Jurkat, Clone E6-1 (cell line): Measurements from ENCODE around the gene USP54.
"Not testable (repeated sequence)": the region's sequence is repeated elsewhere in the genome, so short reads cannot be mapped to it uniquely, and the experiment has no call there.

Source experiments
- DNase-seq: peaks from one replicate; pipeline ENCODE4 v3.0.0-alpha.2; 2011; ENCODE audit warnings: low read depth, low spot score
- H3K4me3 ChIP-seq: 2 replicates; pipeline ENCODE4 v1.5.1; 2011; ENCODE audit warnings: mild to moderate bottlenecking, low read length, control low read depth, moderate library complexity

Gene USP54

DNA sequence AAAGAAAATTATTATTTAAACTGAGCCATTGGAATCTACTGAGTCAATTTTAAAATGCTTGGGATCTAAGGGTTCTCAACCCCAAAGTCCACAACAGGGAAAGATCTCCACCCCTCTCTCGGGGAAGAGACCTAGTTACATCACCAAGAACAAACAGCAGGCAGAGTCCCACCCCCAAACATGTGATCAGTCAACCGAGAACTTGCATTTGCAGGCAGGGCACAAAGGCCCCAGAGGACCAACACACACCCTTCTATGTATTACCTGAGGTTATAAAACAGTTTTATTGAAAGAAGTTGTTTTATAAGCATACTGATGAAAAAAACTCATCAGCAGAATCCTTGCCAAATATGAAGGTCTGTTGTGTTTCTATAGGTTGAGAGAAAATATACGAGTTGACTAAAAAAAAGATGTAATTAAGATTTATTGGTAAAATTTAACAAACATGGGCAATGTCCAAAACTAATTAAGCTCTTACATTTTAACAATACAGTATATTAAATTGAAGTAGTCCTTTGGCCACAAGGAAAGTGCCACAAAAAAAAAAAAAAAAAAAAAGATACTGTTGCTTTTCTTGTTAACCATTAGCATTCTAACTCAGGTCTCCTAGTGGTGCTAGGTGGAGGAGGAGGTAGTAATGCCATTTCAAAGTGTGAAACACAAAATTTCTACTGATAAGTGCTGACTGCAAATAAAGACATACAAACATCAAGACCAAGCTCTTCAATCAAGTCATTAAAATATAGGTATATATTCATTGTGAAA lies 975 bp upstream of the USP54 start:
- peak; percentile 58 for DNase-seq
- peak overlapping the region; percentile 19; the same call in 1 of the 2 replicates for H3K4me3 ChIP-seq

DNA sequence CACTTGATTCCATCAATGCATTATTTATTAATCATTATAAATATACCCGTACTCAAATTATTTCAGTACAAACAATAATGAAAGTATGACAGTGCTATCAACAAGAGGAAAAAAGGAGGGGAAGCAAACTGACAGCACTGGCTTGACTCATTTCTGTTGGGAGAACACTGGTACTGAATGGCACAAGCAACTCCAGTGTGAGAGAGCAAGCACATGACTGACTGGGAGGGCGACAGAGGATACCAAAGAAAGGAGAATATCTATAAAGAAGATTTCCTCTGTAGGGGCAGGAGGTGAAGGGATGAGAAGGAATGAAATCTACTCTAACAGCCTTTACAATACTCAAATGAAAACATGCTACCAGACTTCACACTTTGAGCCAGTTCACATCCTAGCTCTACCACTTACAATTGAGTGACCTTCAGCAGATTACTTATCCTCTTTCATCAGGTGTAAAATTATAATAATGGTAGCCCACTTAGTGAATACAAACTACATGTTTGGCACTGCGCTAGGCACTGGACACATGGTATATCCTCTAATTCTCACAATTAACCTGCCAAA lies 1.5 kb downstream of the USP54 start:
- H3K4me3 ChIP-seq = no peak overlapping the region
- no peak for DNase-seq

DNA sequence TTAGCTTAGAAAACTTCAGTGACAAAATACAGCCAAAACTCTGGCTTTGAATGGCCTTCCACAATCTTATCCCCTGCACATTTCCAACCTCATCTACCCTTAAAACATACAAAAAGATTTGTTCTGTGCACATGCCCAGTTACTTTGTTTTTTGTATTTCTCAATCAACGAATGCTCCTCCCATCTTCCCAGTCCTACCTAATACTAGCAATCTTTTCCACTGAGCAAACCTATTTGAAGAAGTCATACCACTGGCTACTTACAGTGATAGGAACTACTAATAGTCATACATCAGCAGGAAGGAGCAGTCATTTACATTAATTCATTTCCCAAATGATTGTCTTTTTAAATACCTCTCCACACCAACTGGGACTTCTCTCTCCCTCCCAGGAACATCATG lies 2.5 kb downstream of the USP54 start:
- DNase-seq = no peak

DNA sequence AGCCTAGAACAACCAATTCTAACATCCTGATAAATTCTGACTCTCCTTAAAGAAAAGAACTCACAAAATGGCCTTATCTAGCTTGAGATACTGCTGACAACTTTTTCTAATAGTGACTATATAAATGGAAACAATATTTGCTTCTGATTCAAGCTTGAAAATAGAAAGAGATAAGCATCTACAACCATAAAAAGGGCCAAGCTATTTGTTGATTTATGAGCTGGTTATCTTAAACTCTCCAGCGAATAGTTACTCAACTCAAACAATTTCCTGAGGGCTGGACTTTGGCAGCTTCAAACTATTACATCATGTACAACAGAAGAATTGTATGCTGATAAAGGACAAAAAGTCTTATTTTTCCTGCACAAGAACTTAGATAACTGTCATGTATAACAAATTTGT lies 4.6 kb downstream of the USP54 start:
- DNase-seq = no peak
- no peak overlapping the region for H3K4me3 ChIP-seq

More for the DNA sequence above, 2.5 kb downstream of the USP54 start:
- H3K4me3 ChIP-seq = no peak overlapping the region

DNA sequence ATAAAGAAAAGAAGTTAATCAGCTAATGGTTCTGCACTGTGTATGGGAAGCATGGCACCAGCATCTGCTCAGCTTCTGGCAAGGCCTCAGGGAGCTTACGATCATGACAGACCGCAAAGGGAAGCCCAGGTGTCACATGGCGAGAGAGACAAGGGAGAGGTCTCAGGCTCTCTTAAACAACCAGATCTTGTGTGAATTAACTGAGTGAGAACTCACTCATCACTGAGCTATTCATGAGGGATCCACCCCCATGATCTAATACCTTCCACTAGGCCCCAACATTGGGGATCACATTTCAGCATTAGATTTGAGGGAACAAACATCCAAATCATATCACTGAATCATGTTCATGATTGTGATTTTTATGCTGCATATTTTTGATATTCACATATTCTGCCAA lies 5.8 kb downstream of the USP54 start:
- DNase-seq = no peak
- H3K4me3 ChIP-seq = no peak overlapping the region

DNA sequence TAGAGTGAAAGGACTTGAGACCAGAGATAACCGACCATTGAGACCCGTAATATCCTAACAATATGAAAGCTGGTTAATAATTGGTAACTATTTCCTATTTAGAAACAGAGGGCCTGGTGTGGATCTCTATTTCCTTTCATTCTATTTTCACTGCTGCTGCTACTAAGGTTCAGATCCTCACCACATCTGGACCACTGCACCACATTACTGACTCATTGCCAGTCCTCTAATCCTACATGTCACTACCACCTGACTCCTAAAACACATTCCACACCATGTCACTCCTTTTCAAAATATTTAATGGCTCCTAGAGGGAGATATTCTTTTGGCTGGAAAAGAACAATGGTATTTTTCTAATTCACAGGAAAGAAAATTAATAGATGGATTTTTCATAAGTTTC lies 6.4 kb downstream of the USP54 start:
- DNase-seq = no peak

DNA sequence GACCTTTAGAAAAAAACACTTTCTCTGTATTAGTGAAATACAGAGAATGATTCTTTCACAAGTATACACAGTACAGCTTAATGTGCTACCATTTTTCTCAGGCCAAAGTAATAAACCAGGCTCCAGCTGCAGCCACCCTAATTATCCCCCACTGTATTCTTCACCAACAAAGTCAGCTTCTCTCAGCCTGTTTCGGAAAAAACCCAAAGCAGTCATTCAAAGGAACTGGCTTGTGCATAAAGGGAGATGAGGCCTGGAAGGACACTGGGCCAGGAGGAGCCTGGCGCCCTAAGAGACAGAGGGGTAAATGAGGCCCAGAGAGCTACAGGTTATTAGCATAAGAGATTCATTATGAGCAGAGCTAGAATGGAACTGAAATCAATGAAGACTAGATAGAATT lies 9.2 kb downstream of the USP54 start:
- no peak for DNase-seq
- H3K4me3 ChIP-seq = no peak overlapping the region

More for the DNA sequence above, 6.4 kb downstream of the USP54 start:
- H3K4me3 ChIP-seq = no peak overlapping the region

DNA sequence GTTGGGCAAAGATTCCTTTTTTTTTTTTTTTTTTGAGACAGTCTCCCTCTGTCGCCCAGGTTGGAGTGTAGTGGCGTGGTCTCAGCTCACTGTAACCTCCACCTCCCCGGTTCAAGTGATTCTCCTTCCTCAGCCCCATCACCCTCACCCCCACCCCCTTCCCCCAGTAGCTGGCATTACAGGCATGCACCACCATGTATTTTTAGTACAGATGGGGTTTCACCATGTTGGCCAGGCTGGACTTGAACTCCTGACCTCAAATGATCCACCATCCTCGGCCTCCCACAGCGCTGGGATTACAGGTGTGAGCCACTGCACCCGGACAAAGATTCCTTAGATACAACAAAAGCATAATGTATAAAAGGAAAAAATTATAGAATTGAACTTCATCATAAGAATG lies 12.2 kb downstream of the USP54 start:
- DNase-seq, H3K4me3 ChIP-seq: not testable (repeated sequence)

DNA sequence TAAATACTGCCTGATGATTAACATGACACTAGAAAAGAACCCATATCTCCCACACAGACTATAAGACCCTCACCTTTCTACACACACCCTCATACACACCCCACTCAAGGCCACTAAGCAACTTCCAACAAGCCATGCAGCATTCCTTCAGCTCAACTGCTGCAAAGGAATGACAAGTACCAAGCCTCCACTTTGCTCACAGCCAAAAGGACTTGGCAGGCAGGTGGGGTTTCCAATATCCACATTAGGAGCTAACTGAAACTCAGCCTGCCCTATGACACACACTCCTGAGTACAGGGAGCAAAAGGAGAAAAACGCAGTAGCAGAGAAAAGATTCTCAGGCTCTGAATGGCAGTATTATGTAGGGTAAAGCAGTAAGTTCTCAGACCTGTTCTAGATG lies 13.4 kb downstream of the USP54 start:
- H3K4me3 ChIP-seq = no peak overlapping the region
- DNase-seq = no peak

DNA sequence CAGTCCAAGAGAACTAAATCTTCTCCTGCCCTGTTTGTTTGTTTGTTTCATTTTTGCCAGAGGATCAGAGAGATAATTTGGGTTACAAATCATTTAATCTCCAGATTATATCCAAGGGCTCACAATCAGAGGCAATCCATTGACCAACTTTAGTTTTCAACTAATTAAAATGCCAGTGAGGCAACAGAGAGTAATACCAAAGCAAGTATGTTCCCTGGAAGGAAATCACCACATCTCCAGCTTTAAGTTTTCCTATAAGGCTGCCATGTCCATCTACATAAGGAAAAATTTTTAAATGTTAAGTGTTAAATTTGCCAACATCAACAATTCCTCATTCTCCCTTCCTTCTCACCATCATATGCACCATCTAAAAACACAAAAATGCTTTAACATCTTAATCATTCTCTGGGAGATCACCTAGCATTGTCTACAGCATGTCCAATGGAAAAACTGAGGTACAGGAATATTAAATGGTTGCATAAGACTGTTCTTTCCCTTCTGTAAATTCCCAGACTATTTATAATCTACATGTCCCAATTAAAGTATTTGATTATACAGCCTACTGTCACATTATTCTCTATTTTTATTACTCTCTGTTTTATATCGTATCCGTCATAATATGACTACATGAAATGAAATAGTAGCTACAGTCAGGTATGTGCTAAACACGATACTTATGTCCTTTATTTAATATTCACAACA lies 14.1 kb downstream of the USP54 start:
- no peak overlapping the region for H3K4me3 ChIP-seq
- no peak for DNase-seq

DNA sequence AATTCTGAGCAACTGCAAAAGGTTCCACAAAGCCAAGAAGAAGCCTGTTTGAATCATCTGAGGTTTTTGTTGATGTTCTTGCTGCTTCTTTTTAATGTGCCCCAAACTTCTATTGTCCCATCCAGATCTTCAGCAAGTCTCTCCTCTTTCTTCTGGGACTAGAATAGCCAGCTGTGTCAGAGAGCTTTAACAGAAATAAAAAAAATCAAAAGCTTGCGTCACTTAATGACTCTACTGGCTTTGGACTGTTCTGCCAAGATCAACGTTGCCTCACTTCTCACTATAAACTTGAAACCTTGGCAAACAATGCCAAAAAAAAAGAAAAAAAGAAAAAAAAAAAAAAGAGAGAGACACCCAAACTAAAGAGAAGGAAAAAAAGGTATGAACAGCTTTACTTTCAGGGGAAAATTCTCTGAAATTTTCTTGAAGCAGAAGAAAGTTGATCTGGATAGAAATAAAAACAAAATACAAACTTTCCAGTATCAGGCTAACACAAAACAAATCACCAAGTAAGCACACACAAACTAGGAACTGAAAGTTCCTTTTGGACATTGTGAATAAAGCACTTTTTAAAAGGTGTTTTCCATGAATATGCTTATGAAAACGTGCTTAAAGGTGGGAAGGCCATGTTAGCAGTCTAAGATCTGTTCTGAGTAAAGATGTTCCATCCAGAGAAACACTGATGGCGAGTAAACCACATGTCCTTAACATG lies 14.8 kb downstream of the USP54 start:
- DNase-seq = no peak
- no peak overlapping the region for H3K4me3 ChIP-seq

DNA sequence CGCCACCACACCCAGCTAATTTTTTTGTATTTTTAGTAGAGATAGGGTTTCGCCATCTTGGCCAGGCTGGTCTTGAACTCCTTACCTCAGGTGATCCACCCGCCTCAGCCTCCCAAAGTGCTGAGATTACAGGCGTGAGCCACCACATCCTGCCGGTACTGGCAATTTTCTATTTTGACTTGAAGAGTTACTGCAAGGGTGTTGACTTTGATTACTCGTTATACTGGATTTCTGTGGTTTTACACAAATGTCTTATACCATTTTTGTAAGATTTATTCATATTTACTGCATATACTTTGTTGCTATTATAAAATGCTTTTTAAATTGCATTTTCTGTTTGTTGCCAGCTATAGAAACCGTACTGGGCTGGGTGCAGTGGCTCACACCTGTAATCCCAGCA lies 24.1 kb downstream of the USP54 start:
- H3K4me3 ChIP-seq = not testable (repeated sequence)

DNA sequence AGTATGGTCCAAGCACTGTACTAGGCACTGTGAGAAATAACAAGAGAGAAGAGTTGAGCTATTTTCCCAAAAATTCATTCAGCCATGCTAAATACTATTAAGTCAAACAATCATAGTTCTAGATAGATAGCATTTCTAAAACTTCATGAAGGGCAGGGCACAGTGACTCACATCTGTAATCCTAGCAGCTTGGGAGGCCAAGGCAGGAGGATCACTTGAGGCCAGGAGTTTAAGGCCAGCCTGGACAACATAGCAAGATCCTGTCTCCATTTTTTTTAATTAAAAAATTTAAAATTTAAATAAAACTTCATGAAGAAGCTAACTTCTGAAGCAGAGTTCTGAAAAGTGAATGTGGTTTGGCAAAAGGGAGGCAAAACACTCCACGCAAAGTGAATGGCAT lies 29.9 kb downstream of the USP54 start:
- H3K4me3 ChIP-seq = no peak overlapping the region
- DNase-seq = no peak

More for the DNA sequence above, 24.1 kb downstream of the USP54 start:
- DNase-seq = peak; percentile 8

DNA sequence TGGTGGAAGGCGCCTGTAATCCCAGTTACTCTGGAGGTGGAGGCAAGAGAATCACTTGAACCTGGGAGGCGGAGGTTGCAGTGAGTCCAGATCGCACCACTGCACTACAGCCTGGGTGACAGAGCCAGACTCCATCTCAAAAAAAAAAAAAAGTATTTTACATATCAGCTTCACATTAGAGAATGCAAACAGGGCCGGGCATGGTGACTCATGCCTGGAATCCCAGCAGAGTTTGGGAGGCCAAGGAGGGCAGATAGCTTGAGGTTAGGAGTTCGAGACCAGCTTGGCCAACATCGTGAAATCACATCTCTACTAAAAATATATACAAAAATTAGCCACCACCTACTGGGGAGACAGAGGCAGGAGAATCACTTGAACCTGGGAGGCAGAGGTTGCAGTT lies 31.6 kb downstream of the USP54 start:
- no peak overlapping the region for H3K4me3 ChIP-seq
- no peak for DNase-seq

DNA sequence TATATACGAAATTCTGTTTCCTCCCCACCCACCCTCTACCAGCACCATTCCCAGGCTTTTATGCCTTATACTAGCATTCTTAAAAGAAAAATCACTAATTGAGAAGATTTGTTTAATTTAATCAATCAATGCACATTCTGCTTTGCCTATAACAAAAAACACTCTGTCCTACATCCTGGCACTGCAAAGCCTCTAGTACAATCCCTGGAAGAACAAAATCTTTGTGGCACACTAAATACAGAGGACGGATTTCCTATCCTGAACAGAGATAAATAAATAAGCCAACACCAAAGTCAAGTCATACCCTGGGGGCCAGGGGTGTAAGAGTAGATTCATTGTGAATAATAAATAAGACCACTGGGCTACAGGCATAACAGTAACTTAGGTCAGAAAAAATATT lies 34.3 kb downstream of the USP54 start:
- no peak overlapping the region for H3K4me3 ChIP-seq
- no peak for DNase-seq

DNA sequence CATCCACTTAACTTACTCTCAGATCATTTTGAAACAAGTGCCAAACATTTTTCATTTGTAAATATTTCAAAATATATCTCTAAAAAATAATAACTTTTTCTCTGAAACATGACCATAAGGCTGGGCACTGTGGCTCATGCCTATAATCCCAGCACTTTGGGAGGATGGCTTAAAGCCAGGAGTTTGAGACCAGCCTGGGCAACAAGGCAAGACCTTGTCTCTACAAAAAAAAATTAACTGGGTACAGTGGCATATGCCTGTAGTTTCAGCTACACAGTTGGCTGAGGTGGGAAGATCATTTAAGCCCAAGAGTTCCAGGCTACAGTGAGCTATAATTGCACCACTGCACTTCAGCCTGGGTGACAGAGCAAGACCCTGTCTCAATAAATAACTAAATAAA lies 36.4 kb downstream of the USP54 start:
- no peak overlapping the region for H3K4me3 ChIP-seq
- no peak for DNase-seq

DNA sequence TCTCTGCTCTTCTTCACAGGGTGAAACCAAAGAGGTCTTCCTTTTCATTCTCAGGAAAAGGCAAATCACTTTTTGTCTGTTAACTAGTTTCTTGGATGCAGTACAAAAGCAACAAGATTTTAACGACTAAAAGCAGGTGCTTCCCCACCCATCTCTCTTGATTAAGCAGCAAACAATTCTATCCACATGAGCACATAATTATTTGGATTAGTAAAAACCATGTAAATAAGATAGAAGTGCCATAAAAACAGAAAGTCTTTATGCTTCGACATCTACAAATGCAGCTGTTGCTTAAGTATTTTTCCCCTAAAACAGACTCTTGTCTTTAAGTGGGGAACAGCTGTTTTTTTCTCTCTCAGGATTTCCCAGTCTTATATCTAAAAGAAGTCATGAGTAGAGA lies 37.4 kb downstream of the USP54 start:
- DNase-seq = no peak

DNA sequence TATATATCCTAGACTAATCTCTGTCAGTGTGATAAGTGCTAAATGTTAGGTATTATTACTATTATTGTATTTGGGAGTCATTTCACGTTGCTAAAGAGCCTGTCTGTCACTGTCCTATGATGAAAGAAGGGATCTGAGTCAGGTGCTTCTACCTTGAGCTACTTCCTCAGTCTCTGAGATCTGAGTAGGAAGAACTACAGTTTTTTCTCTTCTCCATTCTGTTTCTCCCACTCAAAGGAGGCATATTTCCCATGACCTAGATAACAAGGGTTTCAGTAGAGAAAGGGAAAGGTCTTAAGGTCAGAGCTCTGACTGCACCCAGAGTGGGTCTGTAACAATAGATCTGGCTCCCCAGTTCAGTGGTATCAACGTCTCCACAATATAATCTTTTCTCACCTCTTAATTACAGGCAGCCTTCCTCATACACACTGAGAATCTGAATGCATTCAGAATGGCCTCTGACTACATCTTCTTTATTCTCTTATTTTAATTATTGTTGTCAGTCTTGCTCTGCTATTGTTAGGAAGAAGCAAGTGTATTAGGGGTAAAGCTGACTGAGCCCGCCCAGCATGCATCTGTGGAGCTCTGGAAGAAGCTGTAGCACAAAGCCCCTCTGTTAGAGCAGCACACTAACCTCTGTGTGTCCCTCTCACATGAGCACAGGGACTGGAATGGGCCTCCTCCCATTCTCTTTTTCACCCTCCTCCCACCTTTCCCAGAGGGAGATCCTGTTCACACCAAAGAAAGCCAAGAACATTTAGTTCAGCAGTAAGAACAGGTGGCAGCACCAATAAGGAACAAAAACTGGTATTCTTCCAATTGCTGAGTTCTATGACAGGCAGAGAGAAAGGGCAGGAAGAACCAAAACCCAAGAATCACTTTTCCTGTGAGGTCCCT lies 38.1 kb downstream of the USP54 start:
- DNase-seq = no peak
- H3K4me3 ChIP-seq = no peak overlapping the region

More for the DNA sequence above, 37.4 kb downstream of the USP54 start:
- no peak overlapping the region for H3K4me3 ChIP-seq

DNA sequence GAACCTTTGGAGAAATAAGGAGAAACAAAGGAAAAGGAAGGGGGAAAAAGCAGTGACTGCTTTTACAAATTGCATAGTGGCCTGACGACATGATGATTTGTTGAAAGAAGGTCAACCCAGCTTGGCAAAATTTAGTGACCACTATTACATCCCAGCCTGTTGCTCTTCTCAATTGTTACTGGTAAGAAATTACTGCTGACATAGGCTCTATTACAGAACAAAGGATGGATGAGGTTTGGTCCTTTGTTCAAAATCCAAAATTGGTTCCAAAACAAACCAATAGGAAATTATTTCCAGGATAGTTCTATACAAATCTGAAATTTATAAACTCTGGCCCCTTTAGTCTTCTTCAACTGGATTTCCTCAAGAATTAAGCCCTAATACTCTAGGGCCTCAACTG lies 39.6 kb downstream of the USP54 start:
- no peak for DNase-seq
- H3K4me3 ChIP-seq = no peak overlapping the region
